Retinal pigment epithelial cell (primary cell): ENCODE data around the gene TSPAN9.

Source experiments
- DNase-seq: peaks from one replicate; pipeline ENCODE4 v3.0.0-alpha.2; 2010; ENCODE audit warnings: low read depth
- H3K4me3 ChIP-seq: 2 replicates; pipeline ENCODE4 v1.5.1; 2011; ENCODE audit warnings: mild to moderate bottlenecking, low read length, control low read depth, moderate library complexity
- CTCF ChIP-seq: conservative IDR thresholded peaks from 2 replicates; pipeline ENCODE4 v1.5.1; 2011; ENCODE audit warnings: low read depth, low read length, control low read depth, inconsistent platforms

TSPAN9 gene

GRCh38 chr12:3187846-3188770, 110.9 kb downstream of the TSPAN9 start:
- no peak for TF ChIP-seq CTCF

GRCh38 chr12:3189282-3189681, 112.1 kb downstream of the TSPAN9 start:
- TF ChIP-seq CTCF, result no peak
- DNase-seq, result no peak
- no peak overlapping the region for H3K4me3 ChIP-seq

More at GRCh38 chr12:3187846-3188770, 110.9 kb downstream of the TSPAN9 start:
- no peak overlapping the region for H3K4me3 ChIP-seq
- no peak for DNase-seq

GRCh38 chr12:3190101-3190500, 112.9 kb downstream of the TSPAN9 start:
- DNase-seq, result no peak
- H3K4me3 ChIP-seq, result no peak overlapping the region
- no peak for TF ChIP-seq CTCF

GRCh38 chr12:3191450-3191849, 114.3 kb downstream of the TSPAN9 start:
- TF ChIP-seq CTCF, result no peak
- H3K4me3 ChIP-seq, result no peak overlapping the region
- no peak for DNase-seq

- TF ChIP-seq CTCF, result no peak
- DNase-seq, result no peak
- no peak overlapping the region for H3K4me3 ChIP-seq
These were observed 115.0 kb downstream of the TSPAN9 start for GRCh38 chr12:3192221-3192620.

GRCh38 chr12:3193131-3193530, 116.0 kb downstream of the TSPAN9 start:
- no peak for DNase-seq

More at GRCh38 chr12:3193131-3193530, 116.0 kb downstream of the TSPAN9 start:
- no peak for TF ChIP-seq CTCF
- H3K4me3 ChIP-seq, result no peak overlapping the region
